IPS DF 19.7 (cell line): ENCODE results near the gene NANP.

Experiments
- DNase-seq: peaks from one replicate; pipeline ENCODE4 v3.0.0-alpha.2; 2013; ENCODE audit warnings: low read depth, low spot score

Gene NANP

GRCh38 chr20:25571817-25572216 is 52.0 kb downstream of the NANP start:
- DNase-seq: no peak

GRCh38 chr20:25571240-25571639 is 52.6 kb downstream of the NANP start:
- DNase-seq: no peak

- DNase-seq: no peak
Measured at GRCh38 chr20:25570148-25570530, 53.7 kb downstream of the NANP start.

GRCh38 chr20:25567286-25567685 is 56.5 kb downstream of the NANP start:
- no peak for DNase-seq

- no peak for DNase-seq
Measured at GRCh38 chr20:25566821-25567220, 57.0 kb downstream of the NANP start.

GRCh38 chr20:25565578-25566157 is 58.1 kb downstream of the NANP start:
- DNase-seq: no peak

GRCh38 chr20:25563876-25564275 is 59.9 kb downstream of the NANP start:
- no peak for DNase-seq

- no peak for DNase-seq
Measured at GRCh38 chr20:25563362-25563761, 60.5 kb downstream of the NANP start.
